A172 (cell line): Measurements from ENCODE around the gene MYO9B. TPM values are rescaled to one million over a fixed set of nuclear protein-coding genes. Genes with fewer than 3 reads are reported as not detected.
"Not testable (repeated sequence)": the region's sequence is repeated elsewhere in the genome, so short reads cannot be mapped to it uniquely, and the experiment has no call there.

ENCODE experiments used
- DNase-seq: peaks from one replicate; pipeline ENCODE4 v3.0.0-alpha.2; 2015; ENCODE audit warnings: low spot score
- total RNA-seq: library from RNA; depleted of rRNA; stranded (reverse); fragments of >200 nt; shearing (Covaris generic); gene quantifications from 2 replicates; pipeline ENCODE4 v1.2.3, GENCODE V29; 2014

Gene MYO9B
- total RNA-seq, 1 experiment from 2014 or later: 43.8 TPM

DNA sequence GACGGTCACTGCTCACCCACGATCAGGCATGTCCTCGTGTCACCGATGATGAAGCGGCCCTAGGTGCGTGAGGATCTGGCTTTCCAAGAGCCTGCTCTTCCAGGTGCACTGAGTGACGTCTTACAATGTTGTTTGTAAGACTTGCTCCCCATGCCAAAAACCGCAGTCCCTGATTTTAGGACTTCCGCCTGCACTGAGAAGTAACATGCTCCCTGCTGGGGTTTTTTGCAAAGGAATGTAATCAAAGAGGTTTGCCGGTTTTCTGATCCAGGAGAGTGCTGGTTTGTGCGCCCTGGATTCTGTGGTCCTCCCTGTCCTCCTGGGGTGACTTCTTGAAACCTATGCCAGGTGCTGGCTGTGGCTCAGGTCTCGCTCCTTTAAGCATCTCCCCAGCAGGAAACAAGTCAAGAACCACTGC lies 38.8 kb downstream of the MYO9B start:
- DNase-seq: no peak

DNA sequence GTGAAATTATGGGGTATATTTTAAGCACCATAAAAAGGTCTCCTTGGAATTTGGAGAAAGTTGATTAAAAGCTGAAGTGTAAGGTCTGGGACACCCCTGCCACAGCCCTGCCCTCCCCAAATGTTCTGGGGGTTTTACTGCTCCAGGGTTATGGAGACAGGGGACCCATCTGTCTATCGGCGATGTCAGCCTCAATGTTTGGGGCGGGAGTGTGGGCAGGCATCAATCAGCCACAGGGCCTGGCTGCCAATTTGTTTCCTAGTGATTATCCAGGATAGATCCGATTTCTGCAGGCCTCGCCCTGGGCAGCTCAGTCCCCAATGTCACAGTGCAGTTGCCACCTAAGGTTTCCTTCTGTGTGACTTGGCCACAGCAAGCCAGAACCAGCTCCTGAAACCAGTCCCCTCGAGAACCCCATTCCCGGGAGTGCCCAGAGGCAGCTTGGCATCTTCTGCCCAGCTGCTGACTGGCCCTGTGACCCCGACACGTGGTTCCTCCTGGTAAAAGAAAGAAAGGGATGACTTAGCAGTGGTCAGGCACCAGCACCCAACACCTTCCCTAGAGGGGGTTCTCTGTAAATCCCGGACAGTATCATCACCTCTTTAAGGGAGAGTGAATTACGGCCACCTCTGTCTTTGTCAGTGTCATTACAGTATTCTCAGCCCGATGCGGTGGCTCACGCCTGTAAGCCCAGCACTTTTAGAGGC lies 41.6 kb downstream of the MYO9B start:
- DNase-seq: no peak

DNA sequence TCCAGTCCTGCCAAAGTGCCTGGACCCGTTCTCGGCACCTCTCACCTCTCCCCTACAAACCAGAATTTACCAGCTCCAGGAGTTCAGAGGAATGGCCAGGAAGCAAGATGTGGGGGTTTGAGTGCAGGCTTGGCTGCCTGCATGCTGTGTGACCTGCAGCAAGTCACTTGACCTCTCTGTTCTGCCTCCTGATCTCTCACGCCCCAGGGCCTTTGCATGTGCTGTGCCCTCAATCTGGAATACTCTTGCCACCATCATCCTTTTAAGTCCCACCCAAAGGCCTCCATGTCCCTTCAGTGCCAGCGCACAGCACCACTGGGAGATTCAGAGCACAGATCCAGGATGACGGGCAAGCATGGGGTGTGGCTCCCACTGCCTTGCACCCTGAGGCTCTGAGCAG lies 43.4 kb downstream of the MYO9B start:
- DNase-seq: no peak

DNA sequence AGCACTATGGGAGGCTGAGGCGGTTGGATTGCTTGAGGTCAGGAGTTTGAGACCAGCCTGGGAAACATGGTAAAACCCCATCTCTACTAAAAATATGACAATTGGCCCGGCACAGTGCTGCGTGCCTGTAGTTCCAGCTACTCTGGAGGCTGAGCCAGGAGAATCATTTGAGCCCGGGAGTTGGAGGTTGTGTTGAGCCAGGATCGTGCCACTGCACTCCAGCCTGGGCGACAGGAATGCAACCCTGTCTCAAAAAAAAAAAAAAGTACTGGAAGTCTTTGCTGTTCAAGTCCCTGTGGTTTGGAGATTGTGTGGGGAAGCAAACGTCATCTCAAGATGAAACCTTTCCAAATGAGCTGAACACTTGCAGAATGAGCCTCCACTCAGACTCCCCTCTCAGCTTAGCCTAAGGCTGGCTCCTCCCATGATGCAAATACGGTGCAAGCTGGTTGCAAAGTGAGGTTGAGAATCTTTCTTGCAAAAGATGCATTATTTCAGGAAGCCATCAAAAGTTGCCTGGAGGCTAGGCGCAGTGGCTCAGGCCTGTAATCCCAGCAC lies 46.2 kb downstream of the MYO9B start:
- no peak for DNase-seq

DNA sequence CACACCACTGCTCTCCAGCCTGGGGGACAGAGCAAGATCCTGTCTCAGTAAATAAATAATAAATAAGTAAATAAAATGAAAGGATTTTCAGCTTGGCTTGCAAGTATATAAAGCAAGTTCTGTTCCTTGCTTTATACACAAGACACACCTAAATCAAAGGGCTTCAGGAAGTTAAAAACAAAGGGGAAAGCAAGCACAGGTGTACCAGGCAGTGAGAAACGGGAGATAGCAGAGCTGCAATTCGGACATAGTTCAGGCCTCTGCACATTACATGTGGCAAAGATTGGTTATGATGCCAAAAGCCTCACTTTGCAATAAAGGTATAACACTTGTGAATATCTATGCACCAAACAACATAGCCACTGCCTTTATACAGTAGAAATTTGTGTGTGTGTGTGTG lies 47.5 kb downstream of the MYO9B start:
- no peak for DNase-seq

DNA sequence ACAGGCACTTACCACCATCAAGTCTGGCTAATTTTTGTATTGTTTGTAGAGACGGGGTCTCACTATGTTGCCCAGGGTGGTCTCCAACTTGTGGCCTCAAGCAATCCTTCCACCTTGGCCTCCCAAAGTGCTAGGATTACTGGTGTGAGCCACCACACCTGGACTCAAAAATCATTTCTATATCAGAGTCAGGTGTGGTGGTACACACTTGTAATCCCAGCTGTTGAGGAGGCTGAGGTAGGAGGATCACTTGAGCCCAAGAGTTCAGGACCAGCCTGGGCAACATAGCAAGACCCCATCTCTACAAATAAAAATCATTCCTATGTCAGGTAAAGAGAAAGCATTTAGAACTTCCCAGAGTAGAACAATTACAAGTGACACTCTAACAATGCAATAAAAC lies 48.4 kb downstream of the MYO9B start:
- DNase-seq: no peak

DNA sequence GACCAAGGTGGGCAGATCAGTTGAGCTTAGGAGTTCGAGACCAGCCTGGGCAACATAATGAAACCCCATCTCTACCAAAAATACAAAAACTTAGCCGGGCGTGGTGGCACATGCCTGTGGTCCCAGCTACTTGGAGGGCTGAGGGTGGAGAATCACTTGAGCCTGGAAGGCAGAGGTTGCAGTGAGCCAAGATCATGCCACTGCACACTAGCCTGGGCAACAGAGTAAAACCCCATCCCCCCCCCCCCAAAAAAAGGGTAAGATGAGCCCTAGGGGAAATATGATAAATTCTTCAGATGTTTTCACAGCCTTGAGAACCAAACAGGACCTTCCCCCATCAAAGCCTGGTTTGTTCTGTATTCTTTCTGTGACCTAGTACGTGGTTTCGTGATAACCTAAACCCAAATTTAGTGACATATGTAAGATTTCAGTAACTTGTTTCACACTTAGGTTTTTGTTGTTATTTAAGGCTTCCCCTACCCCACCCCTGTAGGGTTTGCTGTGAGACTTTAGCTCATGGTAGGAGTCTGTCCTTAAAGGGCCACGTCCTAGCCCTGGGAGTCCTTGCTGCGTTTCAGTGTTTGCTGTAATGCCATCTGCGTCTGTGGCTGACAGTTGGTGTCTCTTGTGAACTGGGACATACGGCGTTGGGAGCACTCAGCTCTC lies 49.6 kb downstream of the MYO9B start:
- no peak for DNase-seq

DNA sequence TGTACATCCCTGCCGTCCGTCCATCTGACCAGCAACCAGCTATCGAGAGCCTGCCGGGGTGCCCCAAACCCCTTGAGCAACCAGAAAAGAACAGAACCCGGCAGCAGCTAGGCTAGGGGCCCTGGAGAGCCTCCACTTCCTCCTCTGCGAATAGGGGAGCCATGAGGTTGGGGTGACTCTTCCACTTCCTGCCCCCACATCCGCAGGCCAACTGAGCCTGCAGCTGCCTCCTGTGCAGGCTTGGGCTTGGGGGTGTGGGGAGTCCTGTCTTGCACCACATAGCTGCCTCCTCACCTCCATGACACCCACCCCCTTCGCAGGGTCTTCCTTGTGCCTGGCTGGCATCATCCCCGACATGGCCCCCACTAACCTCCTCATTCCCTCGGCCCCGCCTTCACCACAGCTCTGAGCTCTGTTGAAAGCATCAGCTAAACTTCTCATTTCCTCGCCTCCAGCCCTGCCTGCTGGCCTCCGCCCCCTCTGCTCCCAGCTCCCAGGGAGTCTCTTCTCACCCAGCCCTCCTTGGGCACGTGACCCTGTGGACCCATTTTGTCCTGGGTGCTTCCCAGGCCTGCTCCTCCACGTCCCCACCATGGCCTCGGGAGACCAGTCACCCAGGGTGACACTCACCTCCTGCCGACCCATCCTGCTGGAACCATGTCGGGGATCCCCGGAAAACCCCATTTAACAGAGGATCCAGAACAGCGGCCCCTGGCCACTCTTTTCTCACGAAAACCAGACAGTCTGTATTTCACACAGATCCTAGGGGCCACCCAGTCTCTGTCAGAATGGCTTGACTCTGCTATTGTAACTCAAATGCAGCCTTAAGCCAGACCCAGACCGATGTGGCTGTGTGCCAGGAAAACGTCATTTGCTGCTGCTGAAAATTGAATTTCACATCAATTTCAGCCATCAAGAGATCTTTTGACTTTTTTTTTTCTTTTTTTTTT lies 50.4 kb downstream of the MYO9B start:
- no peak for DNase-seq

DNA sequence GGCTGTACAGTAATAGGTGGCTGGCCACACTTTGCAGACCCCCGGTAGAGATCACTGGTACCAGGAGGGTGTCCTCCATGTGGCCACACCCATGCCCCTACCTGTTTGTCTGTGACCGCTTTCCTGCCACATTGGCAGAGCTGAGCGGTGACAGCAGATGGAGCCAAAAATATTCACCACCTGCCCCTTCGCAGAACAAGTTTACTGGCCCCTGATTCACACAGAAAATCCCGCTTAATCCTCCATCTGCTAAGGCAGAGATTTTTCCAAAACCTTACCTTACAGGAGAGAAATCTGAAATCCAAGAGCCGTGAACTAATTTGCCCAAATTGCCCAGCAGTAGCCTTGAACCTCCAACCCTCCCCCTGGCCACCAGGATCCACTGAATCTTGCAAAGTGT lies 52.1 kb downstream of the MYO9B start:
- no peak for DNase-seq

DNA sequence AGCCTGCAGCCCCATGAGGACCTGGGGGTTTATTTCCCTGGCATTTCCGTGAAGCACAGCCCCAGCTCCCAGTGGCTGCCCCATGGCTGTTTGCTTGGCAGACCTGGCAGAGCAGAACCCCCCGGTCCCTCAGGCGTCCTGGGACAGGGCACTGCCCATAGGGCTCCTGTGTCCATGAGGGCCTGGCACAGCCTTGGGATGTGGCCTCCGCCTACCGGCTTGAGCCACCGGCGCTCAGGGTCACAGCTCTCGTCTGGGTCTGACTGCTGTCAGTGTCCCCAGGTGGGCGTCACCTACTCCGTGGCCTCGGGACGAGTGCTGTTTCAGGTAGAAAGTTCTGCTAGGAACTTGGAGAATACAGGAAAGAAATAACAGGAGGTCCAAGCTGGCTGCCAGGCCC lies 52.8 kb downstream of the MYO9B start:
- DNase-seq: no peak

DNA sequence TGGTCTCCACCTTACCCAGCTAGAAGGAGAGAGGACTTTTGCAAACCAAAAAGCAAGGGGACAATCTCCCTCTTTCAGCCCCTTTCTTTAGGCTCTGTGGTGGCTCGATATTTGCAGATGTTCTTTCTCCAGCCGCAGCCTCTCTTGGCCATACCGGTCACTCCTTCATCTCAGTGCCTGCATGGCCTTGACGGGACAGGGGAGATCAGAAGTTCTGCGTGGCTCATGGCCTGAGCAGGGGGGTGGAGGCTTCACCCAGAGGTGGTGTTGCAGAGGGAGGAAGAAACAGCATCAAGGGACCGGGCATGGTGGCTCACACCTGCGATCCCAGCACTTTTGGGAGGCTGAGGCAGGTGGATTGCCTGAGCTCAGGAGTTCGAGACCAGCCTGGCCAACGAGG lies 53.2 kb downstream of the MYO9B start:
- DNase-seq: no peak

DNA sequence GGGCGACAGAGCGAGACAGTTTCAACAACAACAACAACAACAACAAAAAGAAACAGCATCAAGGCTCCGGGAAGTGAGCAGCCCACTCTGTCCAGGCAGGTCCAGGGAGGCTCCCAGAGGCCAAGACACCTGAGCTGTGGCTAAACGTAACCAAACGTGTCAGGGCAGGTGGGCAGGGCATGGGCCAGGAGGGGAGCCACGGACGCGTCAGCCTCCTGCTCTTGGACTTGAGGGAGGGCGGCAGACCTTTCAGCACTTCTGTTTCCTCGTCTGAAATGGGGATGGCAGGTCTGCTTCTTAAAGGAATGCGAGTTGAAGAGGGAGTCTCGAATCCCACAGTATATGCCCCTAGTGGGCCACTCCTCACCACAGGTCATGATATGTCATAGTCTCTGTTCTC lies 53.8 kb downstream of the MYO9B start:
- DNase-seq: no peak

DNA sequence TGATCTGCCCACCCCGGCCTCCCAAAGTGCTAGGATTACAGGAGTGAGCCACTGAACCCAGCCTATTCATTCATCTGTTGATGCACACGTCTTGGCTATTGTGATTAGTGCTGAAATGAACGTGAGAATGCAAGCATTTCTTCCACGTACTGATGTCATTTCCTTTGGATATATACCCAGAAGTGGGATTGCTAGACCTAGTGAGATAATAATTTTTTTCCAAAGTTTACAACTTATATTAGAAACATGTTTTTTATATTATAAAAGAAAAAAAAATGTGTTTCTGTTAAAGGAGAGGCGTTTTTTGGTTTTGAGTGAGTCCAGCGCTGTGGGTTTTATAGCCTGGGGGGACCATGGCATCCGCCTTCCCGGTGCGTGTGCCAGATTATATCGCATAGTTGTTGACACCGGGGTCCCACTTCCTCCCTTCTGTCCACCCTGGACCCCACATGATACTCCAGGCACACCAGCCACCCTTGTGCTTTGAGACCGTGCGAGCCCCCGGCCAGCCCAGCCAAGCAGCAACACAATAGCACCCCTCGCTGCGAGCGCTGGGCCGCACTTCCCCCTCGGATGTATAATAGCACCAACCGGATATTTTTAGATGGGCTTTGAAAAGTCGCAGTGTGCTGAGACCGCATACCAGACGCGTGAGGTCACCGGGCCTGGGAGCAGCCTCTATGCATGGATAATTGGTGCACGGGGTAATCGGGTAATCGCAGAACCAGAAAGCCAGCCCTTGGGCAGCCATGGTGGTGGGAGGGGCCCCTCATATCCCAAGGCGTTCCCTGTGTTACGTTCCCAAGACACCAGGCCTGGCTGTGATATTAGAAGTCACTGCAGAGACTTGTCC lies 59.6 kb downstream of the MYO9B start:
- peak; percentile 98 for DNase-seq

DNA sequence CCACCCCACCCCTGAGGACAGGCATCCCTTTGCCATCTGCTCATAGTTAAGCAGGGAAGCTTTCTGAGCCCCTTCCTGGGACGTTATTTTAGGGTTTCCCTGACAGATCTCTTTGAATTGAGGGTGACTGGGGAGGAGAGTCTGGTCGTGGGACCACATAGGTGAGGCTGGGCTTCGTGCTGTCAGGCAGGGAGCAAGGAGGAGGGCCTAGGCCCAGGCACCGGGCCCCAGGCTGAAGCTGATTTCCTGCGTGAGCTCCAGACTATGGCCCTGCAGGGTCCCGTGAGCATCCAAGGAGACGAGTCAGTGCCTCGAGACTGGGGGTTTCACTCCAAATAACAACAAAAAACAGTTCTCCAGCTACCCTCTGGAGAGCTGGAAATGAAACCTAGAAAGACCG lies 60.4 kb downstream of the MYO9B start:
- DNase-seq: no peak

DNA sequence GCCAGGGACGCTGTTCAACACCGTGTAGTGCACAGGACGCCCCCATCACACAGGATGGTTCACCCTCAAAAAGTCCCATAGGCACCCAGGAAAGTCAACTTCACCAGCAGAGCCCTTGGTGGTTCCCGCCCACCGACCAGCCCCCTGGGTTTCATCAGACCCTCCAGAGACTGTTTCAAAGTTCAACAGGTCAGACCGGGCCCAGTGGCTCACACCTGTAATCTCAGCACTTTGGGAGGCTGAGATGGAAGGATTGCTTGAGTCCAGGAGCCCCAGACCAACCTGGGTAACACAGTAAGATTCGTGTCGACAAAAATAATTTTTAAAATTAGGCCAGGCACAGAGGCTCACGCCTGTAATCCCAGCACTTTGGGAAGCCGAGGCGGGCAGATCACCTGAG lies 61.0 kb downstream of the MYO9B start:
- no peak for DNase-seq

DNA sequence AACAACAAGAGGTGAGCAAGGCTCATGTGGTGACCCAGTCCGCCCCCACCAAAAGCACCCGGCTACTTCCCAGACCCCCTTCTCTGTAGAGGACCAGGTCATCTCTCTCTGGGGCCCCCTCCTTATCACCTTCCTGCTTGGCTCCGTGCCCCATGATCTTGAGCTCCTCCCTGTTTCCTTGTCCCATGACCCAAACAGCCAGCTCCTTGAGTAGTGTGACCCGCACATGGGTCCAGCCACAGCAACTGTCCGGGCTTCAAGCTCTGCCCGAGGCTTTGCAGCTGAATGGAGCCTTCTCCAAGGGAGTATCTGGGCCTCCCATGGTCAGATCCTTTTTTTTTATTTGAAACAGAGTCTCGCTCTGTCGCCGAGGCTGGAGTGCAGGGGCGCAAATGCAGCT lies 61.8 kb downstream of the MYO9B start:
- DNase-seq: no peak

DNA sequence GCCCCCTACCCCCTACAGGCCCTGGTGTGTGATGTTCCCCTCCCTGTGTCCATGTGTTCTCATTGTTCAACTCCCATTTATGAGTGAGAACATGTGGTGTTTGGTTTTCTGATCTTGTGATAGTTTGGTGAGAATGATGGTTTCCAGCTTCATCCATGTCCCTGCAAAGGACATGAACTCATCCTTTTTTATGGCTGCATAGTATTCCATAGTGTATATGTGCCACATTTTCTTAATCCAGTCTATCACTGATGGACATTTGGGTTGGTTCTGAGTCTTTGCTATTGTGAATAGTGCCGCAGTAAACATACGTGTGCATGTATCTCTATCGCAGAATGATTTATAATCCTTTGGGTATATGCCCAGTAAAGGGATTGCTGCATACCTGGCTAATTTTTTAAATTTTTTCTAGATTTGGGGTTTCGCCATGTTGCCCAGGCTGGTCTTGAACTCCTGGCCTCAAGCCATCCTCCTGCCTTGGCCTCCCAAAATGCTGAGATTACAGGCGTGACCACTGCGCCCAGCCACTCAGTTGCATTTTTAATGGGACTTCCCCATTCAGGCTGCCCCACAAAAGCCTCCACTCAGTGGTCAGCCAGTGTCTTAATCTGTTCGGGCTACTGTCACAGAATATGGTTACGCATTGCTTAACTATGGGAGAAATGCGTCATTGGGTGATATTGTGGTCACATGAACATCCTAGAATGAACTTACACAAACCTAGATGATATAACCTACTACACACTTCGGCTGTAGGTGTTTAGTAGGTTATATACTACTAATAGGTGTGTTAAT lies 62.7 kb downstream of the MYO9B start:
- peak; percentile 25 for DNase-seq

DNA sequence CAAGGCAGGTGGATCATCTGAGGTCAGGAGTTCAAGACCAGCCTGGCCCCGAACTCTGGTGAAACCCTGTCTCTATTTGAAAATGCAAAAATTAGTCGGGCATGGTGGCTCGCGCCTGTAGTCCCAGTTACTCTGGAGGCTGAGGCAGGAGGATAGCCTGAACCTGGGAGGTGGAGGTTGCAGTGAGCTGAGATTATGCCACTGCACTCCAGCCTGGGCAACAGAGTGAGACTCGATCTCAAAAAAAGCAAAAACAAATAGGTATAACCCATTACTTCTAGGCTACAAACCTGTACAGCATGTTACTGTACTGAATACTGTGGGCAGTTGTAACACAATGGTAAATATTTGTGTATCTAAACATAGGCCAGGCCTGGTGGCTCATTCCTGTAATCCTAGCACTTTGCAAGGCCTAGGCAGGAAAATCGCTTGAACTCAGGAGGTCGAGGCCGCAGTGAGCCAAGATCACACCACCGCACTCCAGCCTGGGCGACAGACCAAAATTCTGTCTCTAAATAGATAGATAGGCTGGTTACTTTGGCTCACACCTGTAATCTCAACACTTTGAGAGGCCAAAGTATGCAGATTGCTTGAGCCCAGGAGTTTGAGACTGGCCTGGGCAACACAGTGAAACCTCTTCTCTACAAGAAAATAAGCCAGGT lies 63.5 kb downstream of the MYO9B start:
- DNase-seq: no peak

DNA sequence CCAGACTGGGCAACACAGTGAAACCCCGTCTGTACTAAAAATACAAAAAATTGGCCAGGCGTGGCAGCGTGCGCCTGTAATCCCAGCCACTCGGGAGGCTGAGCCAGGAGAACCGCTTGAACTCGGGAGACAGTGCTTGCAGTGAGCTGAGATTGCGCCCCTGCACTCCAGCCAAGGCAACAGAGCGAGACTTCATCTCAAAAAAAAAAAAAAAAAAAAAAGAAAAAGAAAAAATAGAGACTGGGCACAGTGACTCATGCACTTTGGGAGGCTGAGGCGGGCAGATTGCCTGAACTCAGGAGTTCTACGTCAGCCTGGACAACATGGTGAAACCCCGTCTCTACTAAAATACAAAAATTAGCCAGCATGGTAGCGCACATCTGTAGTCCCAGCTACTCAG lies 69.2 kb downstream of the MYO9B start:
- DNase-seq: not testable (repeated sequence)
